Endodermal cell (in vitro differentiated cells): ENCODE results near the gene NPHS1. TPM values are rescaled to one million over a fixed set of nuclear protein-coding genes. Genes with fewer than 3 reads are reported as not detected.

ENCODE experiments used
- DNase-seq: peaks from one replicate; pipeline ENCODE4 v3.0.0-alpha.2; 2017
- H3K27ac ChIP-seq: 2 replicates; pipeline ENCODE4 v1.5.1; 2013; ENCODE audit warnings: mild to moderate bottlenecking, low read depth, low read length, moderate library complexity
- H3K27me3 ChIP-seq: 2 replicates; pipeline ENCODE4 v1.6.1; 2013; ENCODE audit warnings: mild to moderate bottlenecking, low read length, moderate library complexity; ENCODE audit not compliant: insufficient read depth, control insufficient read depth, poor library complexity, severe bottlenecking
- H3K36me3 ChIP-seq: 2 replicates; pipeline ENCODE4 v1.7.0; 2013; ENCODE audit warnings: mild to moderate bottlenecking, low read length, moderate library complexity; ENCODE audit not compliant: control insufficient read depth, insufficient read depth
- H3K4me1 ChIP-seq: one replicate; pipeline ENCODE4 v1.7.0; 2013; ENCODE audit warnings: low read length; ENCODE audit not compliant: control insufficient read depth, insufficient read depth
- H3K4me3 ChIP-seq: 2 replicates; pipeline ENCODE4 v1.5.1; 2013; ENCODE audit warnings: mild to moderate bottlenecking, low read length, moderate library complexity
- H3K9ac ChIP-seq: 2 replicates; pipeline ENCODE4 v1.6.1; 2013; ENCODE audit warnings: mild to moderate bottlenecking, low read length, moderate library complexity; ENCODE audit not compliant: poor library complexity, severe bottlenecking; ENCODE audit errors: extremely low read depth
- H3K9me3 ChIP-seq: 2 replicates; pipeline ENCODE4 v1.6.1; 2013; ENCODE audit warnings: mild to moderate bottlenecking, low read length, moderate library complexity; ENCODE audit not compliant: control insufficient read depth
- H3K27ac Mint-ChIP-seq: 2 replicates; pipeline ENCODE4 v1.8.0; 2020; ENCODE audit warnings: mixed read lengths
- H3K27me3 Mint-ChIP-seq: 2 replicates; pipeline ENCODE4 v1.8.0; 2021; ENCODE audit warnings: mild to moderate bottlenecking, mixed read lengths; ENCODE audit not compliant: insufficient read depth
- H3K36me3 Mint-ChIP-seq: 2 replicates; pipeline ENCODE4 v1.8.0; 2020; ENCODE audit warnings: low read depth, mixed read lengths
- H3K4me1 Mint-ChIP-seq: 2 replicates; pipeline ENCODE4 v1.8.0; 2020; ENCODE audit warnings: mixed read lengths
- H3K4me3 Mint-ChIP-seq: 2 replicates; pipeline ENCODE4 v1.8.0; 2020; ENCODE audit warnings: mild to moderate bottlenecking, moderate library complexity, mixed read lengths
- H3K9me3 Mint-ChIP-seq: 2 replicates; pipeline ENCODE4 v1.8.0; 2020; ENCODE audit warnings: mild to moderate bottlenecking, mixed read lengths
- CTCF ChIP-seq: fragments of 200-600 bp; sonication (generic); conservative IDR thresholded peaks from 2 replicates; pipeline ENCODE4 v1.5.0; 2021; ENCODE audit warnings: antibody characterized with exemption, mild to moderate bottlenecking
- WGBS, 2 experiments: methylation state at CpG; one replicate each; pipeline versions ENCODE4 v1.1.5 to v1.1.7; 2013; ENCODE audit warnings: missing lambda C conversion rate in 2 of 2, mixed read lengths in 1 of 2; ENCODE audit not compliant: insufficient coverage in 1 of 2, insufficient read length in 1 of 2; 5-methylcytosine and 5-hydroxymethylcytosine counted together
- total RNA-seq, 2 donors: library from RNA; stranded (reverse); fragmentation: NEBNext Ultra II Directional in 1 of 2; extraction: Animal tissue kit (Norgen Biotek cat#: 25700) in 1 of 2; gene quantifications; 2 replicates in 1 of 2; 3 replicates in 1 of 2; pipeline ENCODE4 v1.2.1, GENCODE V29; 2021

Gene NPHS1
- total RNA-seq, 2 donors from 2014 or later, result 0.24 to 0.80 TPM

GRCh38 chr19:35782589-35782988 is 69.7 kb downstream of the NPHS1 start:
- Histone ChIP-seq H3K36me3 (no peaks in the 10 kb centered on the region), H3K4me1 (no peaks in the 10 kb centered on the region), H3K4me3 (no peak overlapping the region), H3K27ac (no peak overlapping the region), H3K9ac (no peak overlapping the region), H3K27me3 (no peaks in the 10 kb centered on the region), H3K9me3 (no peaks in the 10 kb centered on the region)
- no peaks in the 10 kb centered on the region for H3K36me3 Mint-ChIP-seq
- H3K4me1 Mint-ChIP-seq, result peaks cover 9% of the 10 kb centered on the region
- no peak overlapping the region for H3K4me3 Mint-ChIP-seq
- 90 to 95% methylated on average over 7 to 12 of the region's 12 CpGs for WGBS, 2 experiments
- no peak for DNase-seq
- no peak overlapping the region for H3K27ac Mint-ChIP-seq
- H3K9me3 Mint-ChIP-seq, result no peaks in the 10 kb centered on the region
- no peak for TF ChIP-seq CTCF
- peaks cover 11% of the 10 kb centered on the region for H3K27me3 Mint-ChIP-seq

GRCh38 chr19:35781650-35782049 is 70.7 kb downstream of the NPHS1 start:
- H3K9me3 ChIP-seq, result no peaks in the 10 kb centered on the region
- no peak overlapping the region for H3K9ac ChIP-seq
- Mint-ChIP-seq H3K4me3 (no peak overlapping the region), H3K36me3 (no peaks in the 10 kb centered on the region), H3K9me3 (no peaks in the 10 kb centered on the region), H3K27ac (no peak overlapping the region), H3K4me1 (peaks cover 18% of the 10 kb centered on the region), H3K27me3 (peaks cover 21% of the 10 kb centered on the region)
- H3K36me3 ChIP-seq, result no peaks in the 10 kb centered on the region
- TF ChIP-seq CTCF, result no peak
- H3K4me1 ChIP-seq, result no peaks in the 10 kb centered on the region
- no peak overlapping the region for H3K4me3 ChIP-seq
- H3K27ac ChIP-seq, result no peak overlapping the region
- DNase-seq, result peak; percentile 77
- peaks cover 4% of the 10 kb centered on the region for H3K27me3 ChIP-seq
- WGBS, 2 experiments, result 57 to 60% methylated on average over 2 to 9 of the region's 9 CpGs

GRCh38 chr19:35780717-35781116 is 71.6 kb downstream of the NPHS1 start:
- no peak for DNase-seq
- WGBS, 2 experiments, result 97 to 100% methylated on average over 4 to 20 of the region's 20 CpGs
- Histone ChIP-seq H3K36me3 (no peaks in the 10 kb centered on the region), H3K27ac (no peak overlapping the region), H3K4me1 (peaks cover 3% of the 10 kb centered on the region), H3K27me3 (peaks cover 11% of the 10 kb centered on the region), H3K4me3 (no peak overlapping the region), H3K9me3 (no peaks in the 10 kb centered on the region), H3K9ac (no peak overlapping the region)
- Mint-ChIP-seq H3K27me3 (peaks cover 29% of the 10 kb centered on the region), H3K4me1 (peaks cover 19% of the 10 kb centered on the region), H3K9me3 (no peaks in the 10 kb centered on the region), H3K4me3 (no peak overlapping the region), H3K27ac (no peak overlapping the region), H3K36me3 (no peaks in the 10 kb centered on the region)
- no peak for TF ChIP-seq CTCF
